ENCODE data around the gene SNF8. TPM values are rescaled to one million over a fixed set of nuclear protein-coding genes. Genes with fewer than 3 reads are reported as not detected.

The SNF8 gene
- total RNA-seq, 2 donors from 2014 or later = 118 to 121 TPM

DNA sequence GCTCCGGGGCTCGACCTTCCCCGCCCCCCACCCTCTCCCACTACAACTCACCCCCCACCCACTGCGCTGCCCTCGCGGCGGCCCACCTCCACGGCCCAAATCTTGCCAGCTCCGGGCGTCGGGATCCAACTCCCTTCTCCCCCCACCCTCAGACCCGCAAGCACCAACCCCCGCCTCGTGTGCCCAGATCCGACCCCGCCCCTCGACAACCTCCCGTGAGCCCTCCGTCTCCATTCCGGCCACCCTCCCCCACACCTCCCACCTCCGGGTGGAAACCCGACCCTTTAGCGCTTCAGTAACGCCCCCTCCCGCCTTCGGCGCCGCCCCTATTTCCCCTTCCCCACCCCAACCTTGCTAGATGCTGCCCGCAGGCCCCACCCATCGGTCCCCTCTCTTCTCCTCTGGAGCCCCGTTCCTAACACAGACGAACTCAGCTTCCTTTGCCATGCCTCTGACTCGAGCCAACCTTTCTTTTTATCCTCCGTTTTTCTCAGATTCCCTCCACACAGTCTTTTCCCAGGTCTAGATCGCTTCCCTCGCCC lies 35.7 kb downstream of the SNF8 start:
- peak overlapping the region; percentile 72 for H3K4me3 ChIP-seq
- peaks cover 22 to 29% of the 10 kb centered on the region in 2 donors for H3K4me1 ChIP-seq (ENCODE audit: control insufficient read depth in 1 of 2, low read depth in 2 of 2)
- no peaks in the 10 kb centered on the region for H3K27me3 ChIP-seq (replicated peaks; ENCODE audit: insufficient read depth)
- TF ChIP-seq, protein P1, sequence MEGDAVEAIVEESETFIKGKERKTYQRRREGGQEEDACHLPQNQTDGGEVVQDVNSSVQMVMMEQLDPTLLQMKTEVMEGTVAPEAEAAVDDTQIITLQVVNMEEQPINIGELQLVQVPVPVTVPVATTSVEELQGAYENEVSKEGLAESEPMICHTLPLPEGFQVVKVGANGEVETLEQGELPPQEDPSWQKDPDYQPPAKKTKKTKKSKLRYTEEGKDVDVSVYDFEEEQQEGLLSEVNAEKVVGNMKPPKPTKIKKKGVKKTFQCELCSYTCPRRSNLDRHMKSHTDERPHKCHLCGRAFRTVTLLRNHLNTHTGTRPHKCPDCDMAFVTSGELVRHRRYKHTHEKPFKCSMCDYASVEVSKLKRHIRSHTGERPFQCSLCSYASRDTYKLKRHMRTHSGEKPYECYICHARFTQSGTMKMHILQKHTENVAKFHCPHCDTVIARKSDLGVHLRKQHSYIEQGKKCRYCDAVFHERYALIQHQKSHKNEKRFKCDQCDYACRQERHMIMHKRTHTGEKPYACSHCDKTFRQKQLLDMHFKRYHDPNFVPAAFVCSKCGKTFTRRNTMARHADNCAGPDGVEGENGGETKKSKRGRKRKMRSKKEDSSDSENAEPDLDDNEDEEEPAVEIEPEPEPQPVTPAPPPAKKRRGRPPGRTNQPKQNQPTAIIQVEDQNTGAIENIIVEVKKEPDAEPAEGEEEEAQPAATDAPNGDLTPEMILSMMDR (IDR thresholded peaks at IDR 0.05) = no peak
- H3K9me3 ChIP-seq = no peaks in the 10 kb centered on the region
- peak; percentile 14 for ATAC-seq (ENCODE audit: insufficient number of reproducible peaks, low FRiP score, low read depth)
- H3K36me3 ChIP-seq = no peaks in the 10 kb centered on the region
- DNase-seq (ENCODE audit: low spot score) = peak; percentile 30
- peak overlapping the region; percentile 68 to 80 for H3K27ac ChIP-seq

DNA sequence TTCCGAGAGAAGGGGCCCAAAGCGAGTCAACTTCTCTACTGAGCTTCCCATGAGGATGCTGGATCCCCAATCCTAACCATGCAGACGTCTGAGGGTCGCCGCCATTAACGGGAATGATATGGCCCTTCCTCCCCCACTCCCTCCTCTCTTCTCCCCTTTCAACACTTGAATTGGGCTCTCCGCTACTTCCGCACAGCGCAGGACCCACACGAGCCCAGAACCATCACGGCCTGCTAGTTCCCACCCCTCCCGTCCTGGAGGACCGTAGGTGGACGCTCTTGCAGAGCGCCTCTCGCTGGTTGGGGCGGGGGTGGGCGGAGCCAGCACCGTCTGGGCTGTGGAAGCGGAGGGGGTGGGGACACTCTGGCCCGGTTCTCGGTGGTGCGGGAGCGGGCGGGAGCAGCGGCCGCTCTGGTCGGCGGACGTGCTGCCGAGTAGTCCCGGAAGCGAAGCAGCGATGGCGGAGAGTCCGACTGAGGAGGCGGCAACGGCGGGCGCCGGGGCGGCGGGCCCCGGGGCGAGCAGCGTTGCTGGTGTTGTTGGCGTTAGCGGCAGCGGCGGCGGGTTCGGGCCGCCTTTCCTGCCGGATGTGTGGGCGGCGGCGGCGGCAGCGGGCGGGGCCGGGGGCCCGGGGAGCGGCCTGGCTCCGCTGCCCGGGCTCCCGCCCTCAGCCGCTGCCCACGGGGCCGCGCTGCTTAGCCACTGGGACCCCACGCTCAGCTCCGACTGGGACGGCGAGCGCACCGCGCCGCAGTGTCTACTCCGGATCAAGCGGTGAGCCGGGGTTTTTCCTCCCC lies 36.4 kb downstream of the SNF8 start, which contains the start of gene UBE2Z:
TSS of gene UBE2Z (plus strand) at position 361 of the 797 bp plus-strand sequence. CDS start at position 458, 97 bp downstream.
- Histone ChIP-seq H3K4me1 (ENCODE audit: control insufficient read depth in 1 of 2, low read depth in 2 of 2) (peaks cover 22 to 29% of the 10 kb centered on the region in 2 donors), H3K27me3 (replicated peaks; ENCODE audit: insufficient read depth) (no peaks in the 10 kb centered on the region), H3K36me3 (no peaks in the 10 kb centered on the region), H3K27ac (peak within 1 kb of the TSS; percentile 68 to 80), H3K9me3 (no peaks in the 10 kb centered on the region), H3K4me3 (peak within 1 kb of the TSS; percentile 72)
- peak; percentile 74 for DNase-seq (ENCODE audit: low spot score)
- TF ChIP-seq, protein P1 (IDR thresholded peaks at IDR 0.05) = peak; percentile 7
- ATAC-seq (ENCODE audit: insufficient number of reproducible peaks, low FRiP score, low read depth) = peak; percentile 86

DNA sequence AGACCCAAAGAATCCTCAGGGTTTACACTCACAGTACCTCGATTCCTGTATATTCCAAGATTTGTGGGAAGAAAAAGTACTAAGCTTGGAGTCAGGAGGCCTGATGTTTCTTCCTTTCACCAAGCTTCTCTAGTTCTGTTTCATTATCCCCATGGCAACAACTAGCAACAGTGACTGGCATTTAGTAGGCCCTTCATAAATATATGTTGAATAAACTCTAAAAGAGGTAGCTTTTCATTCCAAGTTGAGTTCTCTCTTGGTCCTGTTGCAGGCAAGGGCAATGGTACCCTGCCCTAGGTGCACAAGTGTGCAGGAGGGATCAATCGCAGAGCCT lies 37.0 kb downstream of the SNF8 start:
- TF ChIP-seq, protein P1 (IDR thresholded peaks at IDR 0.05) = no peak
- ATAC-seq (ENCODE audit: insufficient number of reproducible peaks, low FRiP score, low read depth) (no peak), DNase-seq (ENCODE audit: low spot score) (no peak)
- H3K4me1 ChIP-seq (ENCODE audit: control insufficient read depth in 1 of 2, low read depth in 2 of 2) = peaks cover 22 to 29% of the 10 kb centered on the region in 2 donors
- peak overlapping the region; percentile 68 to 80 for H3K27ac ChIP-seq
- no peaks in the 10 kb centered on the region for H3K36me3 ChIP-seq
- no peaks in the 10 kb centered on the region for H3K27me3 ChIP-seq (replicated peaks; ENCODE audit: insufficient read depth)
- no peaks in the 10 kb centered on the region for H3K9me3 ChIP-seq
- H3K4me3 ChIP-seq = peak overlapping the region; percentile 72

DNA sequence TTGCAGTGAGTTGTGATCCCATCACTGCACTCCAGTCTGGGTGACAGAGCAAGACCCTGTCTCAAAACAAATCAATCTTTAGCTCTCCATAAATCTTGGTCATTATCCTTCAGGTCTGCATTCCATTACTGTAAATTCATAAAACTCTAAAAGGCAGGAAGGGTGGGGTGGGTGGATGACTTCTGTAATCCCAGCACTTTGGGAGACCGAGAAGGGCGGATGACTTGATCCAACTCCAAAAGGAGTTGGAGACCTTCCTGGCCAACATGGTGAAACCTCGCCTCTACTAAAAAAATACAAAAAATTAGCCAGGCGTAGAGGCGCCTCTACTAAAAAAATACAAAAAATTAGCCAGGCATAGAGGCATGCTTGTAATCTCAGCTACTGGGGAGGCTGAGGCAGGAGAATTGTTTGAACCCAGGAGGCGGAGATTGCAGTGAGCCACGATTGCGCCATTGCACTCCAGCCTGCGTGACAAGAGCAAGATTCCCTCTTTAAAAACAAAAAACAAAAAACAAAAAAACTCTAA lies 38.6 kb downstream of the SNF8 start:
- Histone ChIP-seq H3K4me1 (ENCODE audit: control insufficient read depth in 1 of 2, low read depth in 2 of 2) (peaks cover 22 to 27% of the 10 kb centered on the region in 2 donors), H3K27me3 (replicated peaks; ENCODE audit: insufficient read depth) (no peaks in the 10 kb centered on the region), H3K27ac (no peak overlapping the region), H3K36me3 (no peaks in the 10 kb centered on the region), H3K4me3 (no peak overlapping the region), H3K9me3 (no peaks in the 10 kb centered on the region)
- ATAC-seq (ENCODE audit: insufficient number of reproducible peaks, low FRiP score, low read depth) (no peak), DNase-seq (ENCODE audit: low spot score) (no peak)
- TF ChIP-seq, protein P1 (IDR thresholded peaks at IDR 0.05) = no peak

DNA sequence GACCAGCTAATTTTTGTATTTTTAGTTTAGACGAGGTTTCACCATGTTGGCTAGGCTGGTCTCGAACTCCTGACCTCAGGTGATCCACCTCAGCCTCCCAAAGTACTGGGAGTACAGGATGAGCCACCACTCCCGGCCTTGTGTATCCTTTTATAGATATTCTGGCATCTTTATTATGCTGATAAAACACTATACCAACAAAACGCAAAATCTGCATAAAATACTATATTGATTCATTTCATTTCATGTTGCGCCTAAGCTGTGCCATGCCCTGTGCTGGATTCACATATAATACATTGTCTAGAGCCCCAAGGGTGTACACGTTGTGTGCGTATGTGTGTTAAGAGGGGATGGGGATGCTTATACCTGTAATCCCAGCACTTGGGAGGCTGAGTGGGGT lies 40.2 kb downstream of the SNF8 start:
- Histone ChIP-seq H3K4me1 (ENCODE audit: control insufficient read depth in 1 of 2, low read depth in 2 of 2) (peaks cover 7 to 10% of the 10 kb centered on the region in 2 donors), H3K9me3 (no peaks in the 10 kb centered on the region), H3K4me3 (no peak overlapping the region), H3K36me3 (no peaks in the 10 kb centered on the region), H3K27ac (no peak overlapping the region), H3K27me3 (replicated peaks; ENCODE audit: insufficient read depth) (no peaks in the 10 kb centered on the region)
- TF ChIP-seq, protein P1 (IDR thresholded peaks at IDR 0.05) = no peak
- DNase-seq (ENCODE audit: low spot score) = no peak
- no peak for ATAC-seq (ENCODE audit: insufficient number of reproducible peaks, low FRiP score, low read depth)

All from thoracic aorta (tissue), 2 donors.